Measurements from ENCODE around the gene IGFBP5.

GRCh38 chr2:216683846-216684245 lies 11.5 kb downstream of the IGFBP5 start:
- no peak for TF ChIP-seq EP300 (conservative IDR thresholded peaks at IDR 0.05; ENCODE audit: poor library complexity, severe bottlenecking)
- no peak for TF ChIP-seq CTCF (IDR thresholded peaks at IDR 0.05; ENCODE audit: poor library complexity, severe bottlenecking)
- TF ChIP-seq TAF1 (IDR thresholded peaks at IDR 0.05; ENCODE audit: low read depth): no peak
- no peak for TF ChIP-seq EZH2 (IDR thresholded peaks at IDR 0.05; ENCODE audit: borderline replicate concordance, insufficient read depth, low read length, poor library complexity, severe bottlenecking)
